HepG2 (cell line): ENCODE measurements around the gene KCTD21. TPM values are rescaled to one million over a fixed set of nuclear protein-coding genes. Genes with fewer than 3 reads are reported as not detected.

Experiments
- AHR ChIP-seq: IDR thresholded peaks from 2 replicates; pipeline ENCODE4 v1.6.1; 2018; ENCODE audit warnings: missing genetic modification reagents, missing compliant biosample characterization
- CREB3 ChIP-seq: sonication (generic); formaldehyde crosslinking; IDR thresholded peaks from 2 replicates; pipeline ENCODE4 v1.5.0; 2020; ENCODE audit warnings: missing genetic modification reagents
- DNMT3B ChIP-seq: conservative IDR thresholded peaks from 2 replicates; pipeline ENCODE4 v1.6.1; 2016; ENCODE audit warnings: missing biosample characterization, control low read depth
- FOXK1 ChIP-seq: sonication (generic); formaldehyde crosslinking; IDR thresholded peaks from 2 replicates; pipeline ENCODE4 v1.4.0; 2020; ENCODE audit warnings: low read depth, missing genetic modification reagents, borderline replicate concordance
- HCFC1 ChIP-seq: fragments of 150-350 bp; IDR thresholded peaks from 2 replicates; pipeline ENCODE4 v1.6.1; 2014; ENCODE audit warnings: low read depth, low read length
- HDAC2 ChIP-seq: sonication (generic); formaldehyde crosslinking; IDR thresholded peaks from 2 replicates; pipeline ENCODE4 v1.4.0; 2020; ENCODE audit warnings: missing genetic modification reagents
- HIC2 ChIP-seq: sonication (generic); formaldehyde crosslinking; IDR thresholded peaks from 2 replicates; pipeline ENCODE4 v1.9.0; 2022; ENCODE audit warnings: low read depth, missing genetic modification reagents
- HMGXB4 ChIP-seq, 2 experiments: sonication (generic) in 1 of 2; formaldehyde crosslinking in 1 of 2; IDR thresholded peaks; 2 replicates each; pipeline versions ENCODE4 v1.4.0 to v1.6.1; 2018 to 2020; ENCODE audit warnings: missing genetic modification reagents in 2 of 2, borderline replicate concordance in 1 of 2, low read depth in 1 of 2, mild to moderate bottlenecking in 1 of 2, missing biosample characterization in 1 of 2
- HNRNPL ChIP-seq: fragments of 200-400 bp; formaldehyde crosslinking; IDR thresholded peaks from 2 replicates; pipeline ENCODE4 v1.6.1; 2017; ENCODE audit warnings: mild to moderate bottlenecking, low read depth, low read length
- KMT2A ChIP-seq: sonication (generic); formaldehyde crosslinking; IDR thresholded peaks from 2 replicates; pipeline ENCODE4 v1.4.0; 2020; ENCODE audit warnings: missing genetic modification reagents
- MAFK ChIP-seq, 2 experiments: IDR thresholded peaks in 1 of 2; conservative IDR thresholded peaks in 1 of 2; 2 replicates each; pipeline ENCODE4 v1.6.1; 2011; ENCODE audit warnings: improper control_type of control experiment in 2 of 2, low read length in 2 of 2
- MLX ChIP-seq: IDR thresholded peaks from 2 replicates; pipeline ENCODE4 v1.6.1; 2016
- MYC ChIP-seq: sonication (generic); formaldehyde crosslinking; IDR thresholded peaks from 2 replicates; pipeline ENCODE4 v1.9.0; 2021; ENCODE audit warnings: missing genetic modification reagents, borderline replicate concordance
- PHF8 ChIP-seq: sonication (generic); formaldehyde crosslinking; IDR thresholded peaks from 2 replicates; pipeline ENCODE4 v1.5.0; 2020; ENCODE audit warnings: missing genetic modification reagents
- PPARG ChIP-seq: conservative IDR thresholded peaks from 2 replicates; pipeline ENCODE4 v1.6.1; 2016; ENCODE audit warnings: missing biosample characterization, missing genetic modification reagents
- SALL2 ChIP-seq: sonication (generic); formaldehyde crosslinking; IDR thresholded peaks from 2 replicates; pipeline ENCODE4 v1.8.1; 2023; ENCODE audit warnings: mild to moderate bottlenecking, missing genetic modification reagents, inconsistent platforms
- SIN3A ChIP-seq: IDR thresholded peaks from 2 replicates; pipeline ENCODE4 v1.6.1; 2011; ENCODE audit warnings: low read depth, mild to moderate bottlenecking, control low read depth, low read length, borderline replicate concordance
- YEATS2 ChIP-seq: sonication (generic); formaldehyde crosslinking; IDR thresholded peaks from 2 replicates; pipeline ENCODE4 v1.4.0; 2020; ENCODE audit warnings: missing genetic modification reagents, borderline replicate concordance
- ZKSCAN5 ChIP-seq: sonication (generic); formaldehyde crosslinking; IDR thresholded peaks from 2 replicates; pipeline ENCODE4 v1.5.1; 2020; ENCODE audit warnings: mild to moderate bottlenecking, missing genetic modification reagents
- ZNF205 ChIP-seq: IDR thresholded peaks from 2 replicates; pipeline ENCODE4 v1.6.1; 2018; ENCODE audit warnings: missing biosample characterization, missing genetic modification reagents
- ZNF234 ChIP-seq: sonication (generic); formaldehyde crosslinking; conservative IDR thresholded peaks from 2 replicates; pipeline ENCODE4 v1.5.1; 2020; ENCODE audit warnings: mild to moderate bottlenecking, missing genetic modification reagents
- ZNF3 ChIP-seq: IDR thresholded peaks from 2 replicates; pipeline ENCODE4 v1.7.0; 2017; ENCODE audit warnings: inconsistent platforms
- ZNF446 ChIP-seq: sonication (generic); formaldehyde crosslinking; IDR thresholded peaks from 2 replicates; pipeline ENCODE4 v1.5.0; 2020; ENCODE audit warnings: mild to moderate bottlenecking, missing genetic modification reagents
- ZNF83 ChIP-seq: sonication (generic); formaldehyde crosslinking; IDR thresholded peaks from 2 replicates; pipeline ENCODE4 v1.4.0; 2020; ENCODE audit warnings: missing genetic modification reagents, mild to moderate bottlenecking, borderline replicate concordance
- polyA plus RNA-seq, 8 experiments: library from polyadenylated mRNA; depleted of rRNA in 3 of 8; stranded (reverse) in 7 of 8; unstranded in 1 of 8; fragments of >200 nt; fragmentation: Illumina TruSeq in 4 of 8; extraction: Trizol in 4 of 8; gene quantifications; 2 replicates each; pipeline versions ENCODE4 v1.2.1 to v1.2.3, GENCODE V29; 2011 to 2016; ENCODE audit warnings: low read depth in 4 of 8, missing spikeins in 1 of 8, mixed read lengths in 1 of 8; ENCODE audit not compliant: insufficient read depth in 1 of 8
- total RNA-seq, 5 experiments: library from RNA; depleted of rRNA; stranded (reverse); fragments of >200 nt; fragmentation: Illumina TruSeq; extraction: Trizol; gene quantifications; 2 replicates each; pipeline ENCODE4 v1.2.3, GENCODE V29; 2016; ENCODE audit warnings: low read depth in 1 of 5

Gene KCTD21
- total and polyA plus RNA-seq, 2 of the 13 experiments (the other 11 are each of a cell fraction or from before 2014, with no cell fraction given), result 3.1 to 13.5 TPM

GRCh38 chr11:78188286-78189173, at the start of gene KCTD21, which contains the start of gene USP35 (continued):
- peak; percentile 9; the same call in 1 of the 2 replicates for TF ChIP-seq DNMT3B (CRISPR knock-in tag)
- peak; percentile 63 for TF ChIP-seq PHF8 (CRISPR knock-in tag)
- no peak for TF ChIP-seq ZKSCAN5
- TF ChIP-seq ZNF446 (CRISPR knock-in tag), result no peak
- no peak for TF ChIP-seq CREB3 (CRISPR knock-in tag)
- TF ChIP-seq YEATS2, result peak; percentile 58; the same call in 1 of the 2 replicates
- TF ChIP-seq ZNF234 (CRISPR knock-in tag), result 0 out of 2 replicates have a peak, but pooled peaks have one; percentile 39
- no peak for TF ChIP-seq ZNF205
- TF ChIP-seq MYC, result peak; percentile 63
- no peak for TF ChIP-seq MAFK (conservative IDR thresholded peaks at IDR 0.05 in 1 of 2, IDR thresholded peaks at IDR 0.05 in 1 of 2; ENCODE audit: low read length in 2 of 2)
- 0 out of 2 replicates have a peak, but pooled peaks have one; percentile 24 for TF ChIP-seq SALL2 (CRISPR knock-in tag)
- TF ChIP-seq ZNF3 (CRISPR knock-in tag), result peak; percentile 76
- TF ChIP-seq ZNF83, result 0 out of 2 replicates have a peak, but pooled peaks have one; percentile 51
- peak; percentile 61 for TF ChIP-seq FOXK1 (CRISPR knock-in tag)
- TF ChIP-seq KMT2A, result peak; percentile 68; the same call in 1 of the 2 replicates
- no peak for TF ChIP-seq HNRNPL
- TF ChIP-seq MLX (CRISPR knock-in tag), result peak; percentile 63
- peak; percentile 7; the same call in 1 of the 2 replicates for TF ChIP-seq SIN3A
- peak; percentile 78 for TF ChIP-seq PPARG (CRISPR knock-in tag)
- TF ChIP-seq AHR (CRISPR knock-in tag), result peak; percentile 20; the same call in 1 of the 2 replicates
- no peak; the same call in 1 of the 2 replicates for TF ChIP-seq HIC2 (CRISPR knock-in tag)
- TF ChIP-seq HMGXB4 (CRISPR knock-in tag; IDR thresholded peaks at IDR 0.05; ENCODE audit: borderline replicate concordance in 1 of 2, low read depth in 1 of 2), result peak; percentile 22 to 85; a peak in 3 of 4 replicates
- TF ChIP-seq HDAC2 (CRISPR knock-in tag), result peak; percentile 88
- TF ChIP-seq HCFC1, result peak; percentile 94
